HepG2 (cell line): ENCODE results near the gene GEMIN2. TPM values are rescaled to one million over a fixed set of nuclear protein-coding genes. Genes with fewer than 3 reads are reported as not detected.

Experiments used
- ADNP ChIP-seq: sonication (generic); formaldehyde crosslinking; IDR thresholded peaks from 2 replicates; pipeline ENCODE4 v1.4.0; 2020; ENCODE audit warnings: missing genetic modification reagents
- ARNT2 ChIP-seq: sonication (generic); formaldehyde crosslinking; IDR thresholded peaks from 2 replicates; pipeline ENCODE4 v1.8.0; 2022; ENCODE audit warnings: mild to moderate bottlenecking, low read depth, missing genetic modification reagents, moderate library complexity
- ATF2 ChIP-seq: sonication (generic); formaldehyde crosslinking; IDR thresholded peaks from 2 replicates; pipeline ENCODE4 v1.4.0; 2020; ENCODE audit warnings: missing genetic modification reagents
- CCAR2 ChIP-seq: fragments of 200-400 bp; formaldehyde crosslinking; optimal IDR thresholded peaks from 2 replicates; pipeline ENCODE3; 2018; ENCODE audit warnings: low read depth, mild to moderate bottlenecking, low read length, moderate library complexity
- MAF1 ChIP-seq: sonication (generic); formaldehyde crosslinking; IDR thresholded peaks from 2 replicates; pipeline ENCODE4 v1.5.0; 2020; ENCODE audit warnings: missing genetic modification reagents, borderline replicate concordance
- MATR3 ChIP-seq: sonication (generic); formaldehyde crosslinking; IDR thresholded peaks from 2 replicates; pipeline ENCODE4 v1.4.0; 2020; ENCODE audit warnings: missing genetic modification reagents
- NFYB ChIP-seq: sonication (generic); formaldehyde crosslinking; IDR thresholded peaks from 2 replicates; pipeline ENCODE4 v1.4.0; 2020; ENCODE audit warnings: missing genetic modification reagents
- NR2F1 ChIP-seq, 2 experiments: fragments of 450-650 bp in 1 of 2; formaldehyde crosslinking in 1 of 2; IDR thresholded peaks; 2 replicates each; pipeline versions ENCODE4 v1.5.0 to v1.6.1; 2016 to 2020; ENCODE audit warnings: mild to moderate bottlenecking in 1 of 2, missing compliant biosample characterization in 1 of 2, missing genetic modification reagents in 1 of 2, moderate library complexity in 1 of 2
- NR2F2 ChIP-seq: IDR thresholded peaks from 2 replicates; pipeline ENCODE4 v1.6.1; 2012; ENCODE audit warnings: low read depth, inconsistent platforms, borderline replicate concordance
- SNAI1 ChIP-seq: sonication (generic); formaldehyde crosslinking; IDR thresholded peaks from 2 replicates; pipeline ENCODE4 v1.5.0; 2020; ENCODE audit warnings: mild to moderate bottlenecking, missing genetic modification reagents, borderline replicate concordance
- TRAFD1 ChIP-seq: sonication (generic); formaldehyde crosslinking; IDR thresholded peaks from 2 replicates; pipeline ENCODE4 v1.5.1; 2020; ENCODE audit warnings: missing genetic modification reagents, mild to moderate bottlenecking, borderline replicate concordance
- ZBTB42 ChIP-seq: sonication (generic); formaldehyde crosslinking; IDR thresholded peaks from 2 replicates; pipeline ENCODE4 v1.5.0; 2020; ENCODE audit warnings: mild to moderate bottlenecking, missing genetic modification reagents
- ZKSCAN1 ChIP-seq: fragments of 150-350 bp; IDR thresholded peaks from 2 replicates; pipeline ENCODE4 v1.6.1; 2014; ENCODE audit warnings: low read length
- ZNF124 ChIP-seq: sonication (generic); formaldehyde crosslinking; IDR thresholded peaks from 2 replicates; pipeline ENCODE4 v1.4.0; 2020; ENCODE audit warnings: missing genetic modification reagents
- ZNF24 ChIP-seq: fragments of 450-650 bp; IDR thresholded peaks from 2 replicates; pipeline ENCODE4 v1.6.1; 2017; ENCODE audit warnings: antibody characterized with exemption, mild to moderate bottlenecking
- ZNF274 ChIP-seq: sonication (generic); formaldehyde crosslinking; IDR thresholded peaks from 2 replicates; pipeline ENCODE4 v1.5.1; 2020; ENCODE audit warnings: mild to moderate bottlenecking, missing genetic modification reagents
- ZNF496 ChIP-seq: sonication (generic); formaldehyde crosslinking; IDR thresholded peaks from 2 replicates; pipeline ENCODE4 v1.8.1; 2023; ENCODE audit warnings: mild to moderate bottlenecking, moderate library complexity, missing genetic modification reagents; ENCODE audit not compliant: insufficient replicate concordance
- polyA plus RNA-seq, 8 experiments: library from polyadenylated mRNA; depleted of rRNA in 3 of 8; stranded (reverse) in 7 of 8; unstranded in 1 of 8; fragments of >200 nt; fragmentation: Illumina TruSeq in 4 of 8; extraction: Trizol in 4 of 8; gene quantifications; 2 replicates each; pipeline versions ENCODE4 v1.2.1 to v1.2.3, GENCODE V29; 2011 to 2016; ENCODE audit warnings: low read depth in 4 of 8, missing spikeins in 1 of 8, mixed read lengths in 1 of 8; ENCODE audit not compliant: insufficient read depth in 1 of 8
- total RNA-seq, 5 experiments: library from RNA; depleted of rRNA; stranded (reverse); fragments of >200 nt; fragmentation: Illumina TruSeq; extraction: Trizol; gene quantifications; 2 replicates each; pipeline ENCODE4 v1.2.3, GENCODE V29; 2016; ENCODE audit warnings: low read depth in 1 of 5
- TF ChIP-seq, protein P1 (sequence below): sonication (generic); formaldehyde crosslinking; IDR thresholded peaks from 2 replicates; pipeline ENCODE4 v1.8.0; 2023; ENCODE audit warnings: mild to moderate bottlenecking, missing genetic modification reagents
- TF ChIP-seq, protein P2 (sequence below): sonication (generic); formaldehyde crosslinking; IDR thresholded peaks from 2 replicates; pipeline ENCODE4 v1.4.0; 2020; ENCODE audit warnings: missing genetic modification reagents
- TF ChIP-seq, protein P3 (sequence below): IDR thresholded peaks from 2 replicates; pipeline ENCODE4 v1.6.1; 2016; ENCODE audit warnings: missing compliant biosample characterization, missing genetic modification reagents, borderline replicate concordance
- TF ChIP-seq, protein P4 (sequence below): sonication (generic); formaldehyde crosslinking; IDR thresholded peaks from 2 replicates; pipeline ENCODE4 v1.8.0; 2022; ENCODE audit warnings: missing genetic modification reagents, mild to moderate bottlenecking, moderate library complexity, borderline replicate concordance

GEMIN2 gene
- total and polyA plus RNA-seq, 2 of the 13 experiments (the other 11 are each of a cell fraction or from before 2014, with no cell fraction given): 54.8 to 110 TPM

- no peak for TF ChIP-seq CCAR2
- TF ChIP-seq, protein P1, sequence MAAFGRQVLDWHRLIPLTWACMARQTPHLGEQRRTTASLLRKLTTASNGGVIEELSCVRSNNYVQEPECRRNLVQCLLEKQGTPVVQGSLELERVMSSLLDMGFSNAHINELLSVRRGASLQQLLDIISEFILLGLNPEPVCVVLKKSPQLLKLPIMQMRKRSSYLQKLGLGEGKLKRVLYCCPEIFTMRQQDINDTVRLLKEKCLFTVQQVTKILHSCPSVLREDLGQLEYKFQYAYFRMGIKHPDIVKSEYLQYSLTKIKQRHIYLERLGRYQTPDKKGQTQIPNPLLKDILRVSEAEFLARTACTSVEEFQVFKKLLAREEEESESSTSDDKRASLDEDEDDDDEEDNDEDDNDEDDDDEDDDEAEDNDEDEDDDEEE: no peak
- no peak for TF ChIP-seq ZKSCAN1
- TF ChIP-seq MAF1 (CRISPR knock-in tag): no peak
- TF ChIP-seq ZNF24: no peak
- TF ChIP-seq NR2F2: no peak
- no peak for TF ChIP-seq ZBTB42 (CRISPR knock-in tag)
- 0 out of 2 replicates have a peak, but pooled peaks have one; percentile 10 for TF ChIP-seq ARNT2 (CRISPR knock-in tag)
- no peak for TF ChIP-seq MATR3
- TF ChIP-seq, protein P2, sequence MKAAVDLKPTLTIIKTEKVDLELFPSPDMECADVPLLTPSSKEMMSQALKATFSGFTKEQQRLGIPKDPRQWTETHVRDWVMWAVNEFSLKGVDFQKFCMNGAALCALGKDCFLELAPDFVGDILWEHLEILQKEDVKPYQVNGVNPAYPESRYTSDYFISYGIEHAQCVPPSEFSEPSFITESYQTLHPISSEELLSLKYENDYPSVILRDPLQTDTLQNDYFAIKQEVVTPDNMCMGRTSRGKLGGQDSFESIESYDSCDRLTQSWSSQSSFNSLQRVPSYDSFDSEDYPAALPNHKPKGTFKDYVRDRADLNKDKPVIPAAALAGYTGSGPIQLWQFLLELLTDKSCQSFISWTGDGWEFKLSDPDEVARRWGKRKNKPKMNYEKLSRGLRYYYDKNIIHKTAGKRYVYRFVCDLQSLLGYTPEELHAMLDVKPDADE (CRISPR knock-in tag): 0 out of 2 replicates have a peak, but pooled peaks have one; percentile 2
- no peak for TF ChIP-seq TRAFD1 (CRISPR knock-in tag)
- TF ChIP-seq ZNF496 (CRISPR knock-in tag): no peak
- no peak for TF ChIP-seq ZNF124 (CRISPR knock-in tag)
- no peak for TF ChIP-seq NR2F1 (CRISPR knock-in tag; IDR thresholded peaks at IDR 0.05)
- TF ChIP-seq, protein P3, sequence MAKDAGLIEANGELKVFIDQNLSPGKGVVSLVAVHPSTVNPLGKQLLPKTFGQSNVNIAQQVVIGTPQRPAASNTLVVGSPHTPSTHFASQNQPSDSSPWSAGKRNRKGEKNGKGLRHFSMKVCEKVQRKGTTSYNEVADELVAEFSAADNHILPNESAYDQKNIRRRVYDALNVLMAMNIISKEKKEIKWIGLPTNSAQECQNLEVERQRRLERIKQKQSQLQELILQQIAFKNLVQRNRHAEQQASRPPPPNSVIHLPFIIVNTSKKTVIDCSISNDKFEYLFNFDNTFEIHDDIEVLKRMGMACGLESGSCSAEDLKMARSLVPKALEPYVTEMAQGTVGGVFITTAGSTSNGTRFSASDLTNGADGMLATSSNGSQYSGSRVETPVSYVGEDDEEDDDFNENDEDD (CRISPR knock-in tag): no peak
- TF ChIP-seq, protein P4, sequence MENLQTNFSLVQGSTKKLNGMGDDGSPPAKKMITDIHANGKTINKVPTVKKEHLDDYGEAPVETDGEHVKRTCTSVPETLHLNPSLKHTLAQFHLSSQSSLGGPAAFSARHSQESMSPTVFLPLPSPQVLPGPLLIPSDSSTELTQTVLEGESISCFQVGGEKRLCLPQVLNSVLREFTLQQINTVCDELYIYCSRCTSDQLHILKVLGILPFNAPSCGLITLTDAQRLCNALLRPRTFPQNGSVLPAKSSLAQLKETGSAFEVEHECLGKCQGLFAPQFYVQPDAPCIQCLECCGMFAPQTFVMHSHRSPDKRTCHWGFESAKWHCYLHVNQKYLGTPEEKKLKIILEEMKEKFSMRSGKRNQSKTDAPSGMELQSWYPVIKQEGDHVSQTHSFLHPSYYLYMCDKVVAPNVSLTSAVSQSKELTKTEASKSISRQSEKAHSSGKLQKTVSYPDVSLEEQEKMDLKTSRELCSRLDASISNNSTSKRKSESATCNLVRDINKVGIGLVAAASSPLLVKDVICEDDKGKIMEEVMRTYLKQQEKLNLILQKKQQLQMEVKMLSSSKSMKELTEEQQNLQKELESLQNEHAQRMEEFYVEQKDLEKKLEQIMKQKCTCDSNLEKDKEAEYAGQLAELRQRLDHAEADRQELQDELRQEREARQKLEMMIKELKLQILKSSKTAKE (CRISPR knock-in tag): no peak
- no peak for TF ChIP-seq ATF2 (CRISPR knock-in tag)
- no peak for TF ChIP-seq NFYB (CRISPR knock-in tag)
- TF ChIP-seq ZNF274 (CRISPR knock-in tag): peak; percentile 65
- TF ChIP-seq ADNP (CRISPR knock-in tag): no peak
- TF ChIP-seq SNAI1: 0 out of 2 replicates have a peak, but pooled peaks have one; percentile 32
These were observed 63.0 kb downstream of the GEMIN2 start (continued) for GRCh38 chr14:39177168-39177545.
